ENCODE measurements around the gene CNTNAP2. TPM values are rescaled to one million over a fixed set of nuclear protein-coding genes. Genes with fewer than 3 reads are reported as not detected.

Gene CNTNAP2
- total and polyA plus RNA-seq, 8 donors, result 0.19 to 18.2 (median 0.56) TPM

DNA sequence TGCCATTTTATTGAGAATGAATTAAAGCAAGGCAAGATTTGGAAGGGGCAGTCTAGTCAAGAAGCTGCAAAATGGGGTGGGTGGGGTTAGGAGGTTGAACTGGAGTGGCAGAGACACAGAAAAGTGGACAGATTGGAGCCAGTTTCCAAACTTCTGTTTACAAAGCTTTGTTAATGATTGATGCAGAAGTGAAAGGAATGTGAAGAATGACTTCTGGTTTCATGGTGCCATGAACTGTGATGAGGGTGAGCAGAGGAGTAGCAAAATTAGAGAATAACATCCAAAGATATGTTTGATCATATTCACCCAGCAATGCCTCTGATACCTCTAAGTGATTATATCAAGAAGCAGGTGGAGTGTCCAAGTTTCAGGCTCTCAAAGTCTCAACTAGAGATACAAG, 1356.0 kb downstream of the CNTNAP2 start:
- TF ChIP-seq POLR2A (IDR thresholded peaks at IDR 0.05) (no peak), POLR2AphosphoS5 (IDR thresholded peaks at IDR 0.05) (no peak), EP300 (IDR thresholded peaks at IDR 0.05) (no peak), CTCF (IDR thresholded peaks at IDR 0.05) (no peak)
- H3K27me3 ChIP-seq, result no peaks in the 10 kb centered on the region
- no peaks in the 10 kb centered on the region for H3K4me1 ChIP-seq
- no peak for DNase-seq
- no peak overlapping the region for H3K27ac ChIP-seq
- no peaks in the 10 kb centered on the region for H3K36me3 ChIP-seq
- no peak overlapping the region for H3K4me3 ChIP-seq
- H3K9me3 ChIP-seq, result no peaks in the 10 kb centered on the region
- intact Hi-C loops (cut with DNase I; ENCODE audit: low total_unique reads), result no loop called here

DNA sequence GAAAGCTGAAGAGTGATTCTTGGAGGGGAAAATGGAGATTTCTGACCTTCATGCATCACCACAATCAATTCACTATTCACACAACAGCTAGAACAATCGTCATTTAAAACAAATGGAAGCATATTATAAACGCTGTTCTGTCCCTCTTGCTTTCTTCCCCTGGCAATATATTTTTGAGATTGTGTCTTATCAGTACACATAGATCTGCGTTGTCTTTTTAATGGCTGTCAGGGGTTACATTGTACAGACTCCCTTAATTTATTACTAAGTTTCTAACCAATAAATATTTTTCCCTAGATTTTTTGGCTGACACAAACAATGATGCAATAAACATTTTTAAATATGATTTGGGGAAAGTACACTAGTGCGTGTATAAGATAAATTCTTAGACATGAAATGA, 1358.3 kb downstream of the CNTNAP2 start:
- H3K27me3 ChIP-seq, result no peaks in the 10 kb centered on the region
- H3K36me3 ChIP-seq, result no peaks in the 10 kb centered on the region
- 26 to 62% (median 41%) methylated on average over 4 of the region's 4 CpGs for WGBS, 5 donors
- peak in 1 of 2 donors; percentile 9 for DNase-seq
- H3K4me3 ChIP-seq, result no peak overlapping the region
- no peaks in the 10 kb centered on the region for H3K4me1 ChIP-seq
- intact Hi-C loops (cut with DNase I; ENCODE audit: low total_unique reads), result no loop called here
- TF ChIP-seq CTCF (IDR thresholded peaks at IDR 0.05), result no peak
- TF ChIP-seq POLR2A (IDR thresholded peaks at IDR 0.05), result no peak
- no peak for TF ChIP-seq EP300 (IDR thresholded peaks at IDR 0.05)
- no peak for TF ChIP-seq POLR2AphosphoS5 (IDR thresholded peaks at IDR 0.05)
- H3K9me3 ChIP-seq, result no peaks in the 10 kb centered on the region
- H3K27ac ChIP-seq, result no peak overlapping the region

- intact Hi-C loops (cut with DNase I; ENCODE audit: low total_unique reads), result no loop called here
- no peak for DNase-seq
- H3K9me3 ChIP-seq, result no peaks in the 10 kb centered on the region
- no peaks in the 10 kb centered on the region for H3K27me3 ChIP-seq
- WGBS, 5 donors, result 21 to 53% (median 36%) methylated on average over 3 of the region's 3 CpGs
- no peak overlapping the region for H3K27ac ChIP-seq
- H3K4me1 ChIP-seq, result no peaks in the 10 kb centered on the region
- no peak overlapping the region for H3K4me3 ChIP-seq
- no peaks in the 10 kb centered on the region for H3K36me3 ChIP-seq
- TF ChIP-seq CTCF (IDR thresholded peaks at IDR 0.05), result no peak
- no peak for TF ChIP-seq POLR2A (IDR thresholded peaks at IDR 0.05)
- no peak for TF ChIP-seq POLR2AphosphoS5 (IDR thresholded peaks at IDR 0.05)
- TF ChIP-seq EP300 (IDR thresholded peaks at IDR 0.05), result no peak
Observed at GRCh38 chr7:147477526-147477925, 1360.9 kb downstream of the CNTNAP2 start.

- DNase-seq, result no peak
- H3K4me1 ChIP-seq, result no peaks in the 10 kb centered on the region
- no peaks in the 10 kb centered on the region for H3K36me3 ChIP-seq
- WGBS, 5 donors, result 44 to 52% (median 47%) methylated on average over 3 of the region's 3 CpGs
- no peak overlapping the region for H3K27ac ChIP-seq
- no peaks in the 10 kb centered on the region for H3K9me3 ChIP-seq
- TF ChIP-seq POLR2AphosphoS5 (IDR thresholded peaks at IDR 0.05) (no peak), POLR2A (IDR thresholded peaks at IDR 0.05) (no peak), EP300 (IDR thresholded peaks at IDR 0.05) (no peak), CTCF (IDR thresholded peaks at IDR 0.05) (no peak)
- no peak overlapping the region for H3K4me3 ChIP-seq
- intact Hi-C loops (cut with DNase I; ENCODE audit: low total_unique reads), result no loop called here
- no peaks in the 10 kb centered on the region for H3K27me3 ChIP-seq
Observed at GRCh38 chr7:147478796-147479195, 1362.2 kb downstream of the CNTNAP2 start.

Measured in stomach (tissue), 9 donors.